ENCODE measurements around the gene CPN2. TPM values are rescaled to one million over a fixed set of nuclear protein-coding genes. Genes with fewer than 3 reads are reported as not detected.

The CPN2 gene
- total and polyA plus RNA-seq, 2 of the 8 experiments (the other 6 are each of a cell fraction or from before 2014, with no cell fraction given) = 0.03 TPM; not detected in 1

GRCh38 chr3:194306109-194306686, 44.9 kb downstream of the CPN2 start:
- Histone ChIP-seq H3K18ac (ENCODE audit: extremely low read depth, low read length) (peak overlapping the region; percentile 25; the same call in 1 of the 2 replicates), H2BK120ac (replicated peaks; ENCODE audit: low read depth, low read length) (no peak overlapping the region), H3K4me1 (replicated peaks in 1 of 4; ENCODE audit: control insufficient read depth in 3 of 4, insufficient read depth in 4 of 4, low read length in 3 of 4) (peaks cover 3 to 22% (median 13%) of the 10 kb centered on the region in 4 experiments), H2BK20ac (ENCODE audit: low read length) (0 out of 2 replicates have a peak overlapping the region, but pooled peaks have one; percentile 23), H3K27me3 (replicated peaks in 1 of 4; ENCODE audit: control insufficient read depth in 3 of 4, extremely low read depth in 1 of 4, insufficient read depth in 3 of 4, low read length in 3 of 4) (peaks cover 0 to 2% (median 0%) of the 10 kb centered on the region in 4 experiments; a peak in 3 of 7 replicates), H3K56ac (replicated peaks; ENCODE audit: insufficient read length, low read depth, low read length) (no peak overlapping the region), H4K91ac (replicated peaks; ENCODE audit: insufficient read length, low read length) (no peak overlapping the region), H3K9me3 (ENCODE audit: insufficient read depth in 2 of 2, low read depth in 1 of 2, low read length in 1 of 2) (no peaks in the 10 kb centered on the region), H2BK5ac (ENCODE audit: low read depth, low read length) (peak overlapping the region; percentile 5; the same call in 1 of the 2 replicates), H3K14ac (ENCODE audit: insufficient read length) (no peak overlapping the region), H3K9ac (replicated peaks in 1 of 4; ENCODE audit: extremely low read depth in 1 of 4, low read depth in 3 of 4, low read length in 3 of 4) (no peak overlapping the region), H3K23me2 (ENCODE audit: low read depth, low read length) (peaks cover 2% of the 10 kb centered on the region; the same call in 1 of the 2 replicates), H3K36me3 (ENCODE audit: control insufficient read depth in 2 of 4, insufficient read depth in 4 of 4, low read length in 3 of 4) (no peaks in the 10 kb centered on the region), H3K4me2 (ENCODE audit: insufficient read depth in 1 of 2, low read depth in 2 of 2, low read length in 2 of 2) (peak overlapping the region in 1 of 2 experiments; percentile 9; a peak in 1 of 4 replicates), H3K79me1 (ENCODE audit: low read depth, low read length) (no peaks in the 10 kb centered on the region), H3K79me2 (ENCODE audit: control insufficient read depth in 1 of 2, insufficient read depth in 2 of 2, low read length in 2 of 2) (no peaks in the 10 kb centered on the region), H3K23ac (ENCODE audit: insufficient read length) (no peak overlapping the region), H4K5ac (ENCODE audit: insufficient read length, low read depth, low read length) (no peak overlapping the region), H3K27ac (ENCODE audit: low read depth, low read length) (no peak overlapping the region), H3K4me3 (ENCODE audit: extremely low read depth in 1 of 4, insufficient read depth in 2 of 4, low read depth in 3 of 4, low read length in 4 of 4) (no peak overlapping the region), H2AK5ac (ENCODE audit: low read depth, low read length) (no peak overlapping the region), H3K4ac (replicated peaks; ENCODE audit: insufficient read length, low read depth, low read length) (no peak overlapping the region), H4K8ac (ENCODE audit: extremely low read depth, insufficient read depth, low read length) (no peak overlapping the region; the same call in 1 of the 2 replicates), H2AFZ (ENCODE audit: low read length) (no peak overlapping the region), H4K20me1 (replicated peaks in 1 of 2; ENCODE audit: control insufficient read depth in 1 of 2, insufficient read depth in 2 of 2, low read length in 2 of 2) (no peaks in the 10 kb centered on the region), H2BK12ac (ENCODE audit: low read depth, low read length) (no peak overlapping the region; the same call in 1 of the 2 replicates), H2BK15ac (ENCODE audit: low read length) (no peak overlapping the region)
- ChIA-PET POLR2A (ENCODE audit: partially characterized antibody) (interaction anchor here (1.4 to 1.5 kb wide), 2 partner anchors 8 to 18 kb away, joined by 3 to 4 read pairs; no protein-coding TSS in a partner anchor), CTCF (ENCODE audit: partially characterized antibody) (interaction anchor here (2.6 kb wide), 1 partner anchor 10 kb away, joined by 11 read pairs; no protein-coding TSS in a partner anchor)
- WGBS, 2 experiments (ENCODE audit: extremely low coverage in 1 of 2, insufficient coverage in 1 of 2, insufficient read length in 1 of 2, insufficient replicate concordance in 2 of 2, low coverage in 1 of 2, low lambda C conversion rate in 2 of 2, missing lambda C conversion rate in 1 of 2) = 64% methylated on average over 11 of the region's 11 CpGs; no CpG with 5 or more reads in 1 of the 2 experiments
- FAIRE-seq (no peak), DNase-seq (ENCODE audit: low read depth in 1 of 2, low spot score in 2 of 2) (no peak)
- no peak for TF ChIP-seq GABPA (IDR thresholded peaks at IDR 0.05; ENCODE audit: borderline replicate concordance, insufficient read depth, low read length)
- TF ChIP-seq BACH1 (IDR thresholded peaks at IDR 0.05; ENCODE audit: low read length) = no peak
- no peak for TF ChIP-seq KDM5A (IDR thresholded peaks at IDR 0.05; ENCODE audit: low read length)
- TF ChIP-seq CTBP2 (IDR thresholded peaks at IDR 0.05; ENCODE audit: borderline replicate concordance, insufficient read depth, insufficient read length, low read length) = no peak
- TF ChIP-seq CEBPB (IDR thresholded peaks at IDR 0.05; ENCODE audit: low read depth, low read length) = no peak
- no peak for TF ChIP-seq POLR2A (IDR thresholded peaks at IDR 0.05; ENCODE audit: control extremely low read depth in 1 of 2, low read depth in 2 of 2, low read length in 2 of 2)
- TF ChIP-seq TAF7 (optimal IDR thresholded peaks at IDR 0.05; ENCODE audit: borderline replicate concordance, low read depth, low read length) = no peak
- TF ChIP-seq RFX5 (IDR thresholded peaks at IDR 0.05; ENCODE audit: borderline replicate concordance, low read depth, low read length) = no peak
- TF ChIP-seq YY1 (IDR thresholded peaks at IDR 0.05; ENCODE audit: low read depth, low read length) = no peak
- 0 out of 2 replicates have a peak, but pooled peaks have one; percentile 7 for TF ChIP-seq RXRA (IDR thresholded peaks at IDR 0.05; ENCODE audit: insufficient read depth, low read depth, low read length)
- TF ChIP-seq POU5F1 (IDR thresholded peaks at IDR 0.05; ENCODE audit: low read depth, low read length) = no peak
- no peak for TF ChIP-seq POLR2AphosphoS5 (IDR thresholded peaks at IDR 0.05; ENCODE audit: low read depth, low read length)
- TF ChIP-seq RBBP5 (IDR thresholded peaks at IDR 0.05; ENCODE audit: borderline replicate concordance, low read depth, low read length) = 0 out of 2 replicates have a peak, but pooled peaks have one; percentile 34

All from H1 (cell line).